GM18505 (cell line): ENCODE measurements around the gene KCNMB2.

Experiments
- ATAC-seq: cut with Tn5 transposase; IDR thresholded peaks from one replicate; pipeline ENCODE4 v1.9.1; 2021; ENCODE audit not compliant: unreplicated experiment
- POLR2A ChIP-seq: IDR thresholded peaks from 4 replicates; pipeline ENCODE4 v1.6.1; 2011; ENCODE audit warnings: borderline replicate concordance; ENCODE audit not compliant: insufficient read depth, insufficient read length; ENCODE audit errors: extremely low read depth

Gene KCNMB2

GRCh38 chr3:178618197-178618596 lies 82.0 kb downstream of the KCNMB2 start:
- ATAC-seq, result no peak

GRCh38 chr3:178618896-178619295 lies 82.7 kb downstream of the KCNMB2 start:
- no peak for TF ChIP-seq POLR2A
- ATAC-seq, result no peak

More at GRCh38 chr3:178618197-178618596, 82.0 kb downstream of the KCNMB2 start:
- no peak for TF ChIP-seq POLR2A

DNA sequence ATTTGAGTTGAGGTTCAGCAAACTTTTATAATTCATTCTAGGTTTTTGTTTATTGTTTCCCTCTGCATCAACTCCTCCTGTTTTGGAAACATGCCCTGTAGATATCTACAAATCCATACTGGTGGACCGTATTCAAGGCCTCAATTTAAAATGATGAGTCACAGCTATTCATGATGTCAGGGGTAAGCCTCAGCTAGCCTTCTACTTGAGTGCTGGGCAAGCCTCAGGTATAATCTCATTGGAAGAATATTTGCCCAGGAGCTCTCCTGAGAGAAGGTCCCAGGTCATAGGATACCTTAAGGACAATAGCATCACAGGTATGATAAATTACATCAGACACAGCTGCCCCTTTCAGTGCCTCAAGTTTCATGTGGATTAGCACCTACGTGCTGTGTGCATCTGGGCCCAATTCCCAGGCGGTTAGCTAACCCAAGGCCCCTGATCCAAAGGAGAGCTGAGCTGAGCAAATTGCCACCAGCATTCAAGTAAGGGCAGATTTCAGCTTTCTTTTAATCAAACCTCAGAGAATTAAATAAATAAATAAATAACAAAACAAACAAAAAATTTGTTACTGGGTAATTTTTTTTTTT lies 87.5 kb downstream of the KCNMB2 start:
- ATAC-seq, result no peak
- no peak for TF ChIP-seq POLR2A

- ATAC-seq, result no peak
- TF ChIP-seq POLR2A, result no peak
These were observed 88.0 kb downstream of the KCNMB2 start for GRCh38 chr3:178624276-178624675.

DNA sequence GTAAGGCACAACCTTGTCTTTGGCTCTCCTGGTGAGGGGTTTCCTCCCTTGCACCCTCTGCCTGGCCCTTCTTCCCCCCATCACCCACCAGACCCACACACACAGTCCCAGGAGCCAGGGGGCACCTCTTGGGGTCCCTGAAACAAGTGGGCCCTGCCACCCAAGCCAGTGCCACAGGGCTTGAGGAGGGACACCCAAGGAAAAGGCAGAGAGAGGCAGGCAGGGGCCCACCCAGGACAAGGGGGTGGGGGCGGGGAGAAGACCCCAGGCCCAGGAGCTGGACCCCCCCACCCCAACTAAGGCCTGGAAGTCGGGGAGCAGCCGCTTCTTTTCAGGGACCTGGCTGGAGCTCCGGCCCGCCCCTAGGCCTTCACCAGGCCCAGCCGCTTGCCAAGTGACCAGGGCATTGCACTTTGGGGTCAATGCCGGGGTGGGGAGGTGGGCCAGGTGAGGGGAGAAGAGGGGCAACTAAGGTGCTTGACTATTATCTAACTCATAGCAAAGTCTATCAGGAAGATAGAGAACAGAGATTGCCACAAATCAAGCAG lies 88.9 kb downstream of the KCNMB2 start:
- no peak for ATAC-seq
- TF ChIP-seq POLR2A, result no peak

DNA sequence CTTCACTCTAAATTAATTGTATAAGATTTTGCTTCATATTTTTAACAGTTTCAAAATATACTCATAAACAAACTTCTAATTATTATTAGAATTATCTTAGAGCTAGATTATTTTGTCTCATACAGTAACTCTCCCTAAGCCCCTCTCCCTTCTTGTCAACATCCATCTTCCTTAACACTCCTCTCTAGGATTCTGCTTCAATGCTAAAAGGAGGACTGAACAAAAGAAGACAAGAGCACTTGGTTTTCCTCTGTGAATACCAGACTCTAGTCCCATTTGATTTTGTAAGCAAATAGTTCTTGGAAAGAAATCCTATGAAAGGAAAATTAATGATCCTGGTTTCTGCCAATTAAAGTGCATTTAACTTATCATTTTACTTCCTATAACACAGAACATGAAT lies 91.8 kb downstream of the KCNMB2 start:
- ATAC-seq, result no peak
- no peak for TF ChIP-seq POLR2A

DNA sequence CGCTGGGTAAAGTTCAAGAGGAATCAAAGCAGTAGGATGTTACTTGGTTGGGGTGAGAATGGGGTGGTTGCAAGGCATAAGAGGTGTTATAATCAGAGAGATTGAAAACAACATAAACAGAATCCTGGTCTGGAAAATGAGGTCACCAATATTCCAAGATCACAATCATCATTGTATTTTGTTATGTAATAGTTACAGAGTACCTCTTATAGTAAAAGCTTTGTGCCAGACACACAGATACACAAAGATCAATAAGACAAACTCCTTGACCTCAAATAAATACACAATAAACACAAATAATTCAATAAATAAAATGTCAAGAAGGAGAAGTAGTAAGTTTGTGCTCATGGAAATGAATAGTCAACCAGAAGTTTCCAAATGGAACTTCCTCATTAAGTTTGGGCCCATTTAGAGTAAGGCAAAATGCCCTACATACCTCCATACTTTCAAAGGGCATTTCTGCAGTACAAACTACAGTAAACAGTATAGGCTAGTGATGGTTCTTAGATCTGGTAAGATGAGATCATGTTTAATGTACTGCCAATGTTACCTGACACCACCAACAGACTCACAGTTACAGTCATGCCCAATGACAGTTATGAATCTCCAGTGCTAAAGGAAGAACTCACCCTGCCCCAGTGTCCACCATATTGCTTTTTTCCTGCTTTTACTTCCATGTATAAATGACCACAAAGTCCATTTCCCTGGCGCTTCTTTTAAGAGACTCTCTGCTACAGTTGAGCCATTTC lies 93.4 kb downstream of the KCNMB2 start:
- no peak for TF ChIP-seq POLR2A
- no peak for ATAC-seq

- ATAC-seq, result no peak
These were observed 95.7 kb downstream of the KCNMB2 start for GRCh38 chr3:178631950-178632349.

GRCh38 chr3:178634975-178635374 lies 98.7 kb downstream of the KCNMB2 start:
- ATAC-seq, result no peak
- no peak for TF ChIP-seq POLR2A

More at GRCh38 chr3:178631950-178632349, 95.7 kb downstream of the KCNMB2 start:
- TF ChIP-seq POLR2A, result no peak

DNA sequence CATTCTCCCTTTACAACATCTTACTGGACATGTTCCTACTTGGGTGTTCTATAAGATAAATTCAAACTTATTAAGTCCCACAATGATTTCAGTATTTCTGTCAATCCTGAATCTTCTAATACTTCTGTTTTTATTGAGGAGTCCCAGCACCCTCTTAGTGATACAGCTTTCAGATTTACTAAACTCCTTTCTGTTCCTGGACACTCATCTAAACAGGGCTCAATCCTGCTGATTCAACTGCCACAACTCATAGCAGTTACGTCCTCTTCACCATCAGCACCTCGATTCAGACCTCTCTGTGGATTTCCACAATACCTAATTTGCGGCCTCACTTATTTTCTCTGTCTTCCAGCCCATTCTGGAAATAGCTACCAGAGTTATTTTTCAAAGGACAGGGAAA lies 101.6 kb downstream of the KCNMB2 start:
- no peak for TF ChIP-seq POLR2A
- ATAC-seq, result no peak

GRCh38 chr3:178645503-178645902 lies 109.3 kb downstream of the KCNMB2 start:
- TF ChIP-seq POLR2A, result no peak
- ATAC-seq, result no peak

GRCh38 chr3:178646186-178646862 lies 110.1 kb downstream of the KCNMB2 start:
- no peak for ATAC-seq
- TF ChIP-seq POLR2A, result no peak

GRCh38 chr3:178655488-178655887 lies 119.3 kb downstream of the KCNMB2 start:
- no peak for TF ChIP-seq POLR2A
- ATAC-seq, result no peak
